NCI-H1092 (cell line): ENCODE measurements around the gene ZNF48.

Source experiments
- DNase-seq: peaks from one replicate; lab custom pipeline; 2025; lab: John Stamatoyannopoulos, UW

ZNF48 gene

DNA sequence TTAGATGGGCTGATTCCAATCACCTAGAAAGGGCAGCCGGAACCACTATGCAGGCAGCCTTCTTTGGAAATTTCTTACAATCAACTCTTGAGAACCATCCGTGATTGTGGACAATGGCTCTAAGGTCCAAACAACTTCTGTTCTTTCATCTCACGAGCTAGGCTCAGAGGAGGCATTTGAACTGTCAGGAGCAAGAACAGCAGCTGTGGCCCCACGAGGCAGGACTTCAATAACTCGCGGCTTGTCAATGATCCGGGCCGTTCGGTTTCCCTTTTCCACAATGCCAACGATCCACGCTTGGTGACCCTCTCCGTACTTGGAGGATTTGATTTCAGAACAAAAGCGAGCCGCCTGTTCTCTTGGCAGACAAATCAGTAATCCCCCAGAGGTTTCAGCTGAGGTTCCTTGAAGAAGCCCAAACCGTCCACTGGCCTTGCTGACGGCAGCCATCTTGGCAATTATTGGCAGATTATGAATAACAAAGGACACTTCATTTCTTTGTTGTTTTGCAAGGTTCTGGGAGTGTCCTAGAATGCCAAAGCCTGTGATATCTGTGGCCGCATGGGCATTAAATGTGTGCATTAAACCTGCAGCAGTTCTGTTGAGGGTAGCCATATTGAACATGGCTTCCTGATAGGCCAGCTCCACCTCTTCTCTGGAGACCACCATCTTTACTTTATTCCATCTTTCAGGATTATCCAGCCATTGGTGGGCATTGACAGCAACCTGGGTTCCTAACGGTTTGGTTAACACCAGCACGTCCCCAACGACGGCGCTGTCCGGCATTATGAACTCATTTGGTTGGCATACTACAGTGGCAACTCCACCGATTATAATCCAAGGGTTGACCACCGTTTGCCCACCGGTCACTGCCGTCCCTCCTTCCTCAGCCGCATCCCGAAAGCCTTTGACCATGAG is 49.3 kb downstream of the ZNF48 start:
- DNase-seq, result no peak

DNA sequence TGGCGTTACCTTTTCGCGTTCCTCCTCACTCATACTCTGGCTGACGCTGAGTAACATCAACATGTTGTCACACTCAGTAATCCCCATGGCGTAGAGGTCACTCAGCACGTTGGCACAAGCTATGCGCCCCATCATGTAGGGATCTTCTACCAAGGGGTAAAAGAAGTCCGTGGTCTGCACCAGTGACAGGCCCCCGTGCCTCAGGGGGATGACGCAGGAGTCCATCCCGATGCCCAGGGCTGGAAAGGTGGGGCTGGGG is 49.9 kb downstream of the ZNF48 start:
- DNase-seq, result no peak

DNA sequence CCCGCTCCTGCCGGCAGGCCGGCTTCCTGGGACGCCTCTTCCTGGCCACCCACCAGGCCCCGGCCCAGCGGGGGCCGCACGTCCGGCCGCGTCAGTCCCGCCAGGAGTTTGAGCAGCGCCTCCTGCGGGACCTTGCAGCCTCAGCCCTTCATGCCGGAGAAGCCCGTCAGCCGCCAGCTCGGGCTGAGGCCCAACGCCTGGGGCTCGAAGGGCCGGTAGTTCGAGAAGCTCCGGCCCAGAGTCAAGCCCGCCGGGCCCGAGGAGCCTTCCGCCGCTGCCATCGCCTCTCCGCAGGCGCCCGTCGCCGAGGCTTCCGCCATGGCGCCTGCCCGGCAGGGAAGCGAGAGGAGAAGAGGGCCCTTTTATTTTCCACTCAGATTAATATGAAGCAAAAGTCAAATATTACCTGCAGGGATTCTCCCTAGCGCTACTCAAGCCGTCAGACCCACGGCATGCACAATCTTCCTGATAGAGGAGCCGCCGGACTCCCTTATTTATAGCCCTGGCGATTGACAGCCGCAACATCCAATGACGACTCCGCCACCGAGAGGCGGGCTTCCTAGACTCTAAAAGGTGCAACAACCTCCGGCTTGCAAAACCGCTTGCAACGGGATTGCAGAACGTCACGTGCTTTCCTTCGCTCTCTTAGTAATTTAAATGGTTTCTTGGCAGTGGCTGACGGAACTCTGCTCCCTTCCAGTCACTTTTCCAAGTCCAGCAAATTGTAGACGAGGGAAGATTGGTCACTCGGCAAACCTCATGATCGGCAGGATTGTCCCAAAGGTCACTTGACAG is 50.4 kb downstream of the ZNF48 start, which contains the start of gene SEPHS2:
Gene SEPHS2, minus strand, starts transcription at position 467 of the 795 bp plus-strand sequence. Its CDS starts 147 bp downstream, at position 320.
- DNase-seq, result peak; percentile 96

DNA sequence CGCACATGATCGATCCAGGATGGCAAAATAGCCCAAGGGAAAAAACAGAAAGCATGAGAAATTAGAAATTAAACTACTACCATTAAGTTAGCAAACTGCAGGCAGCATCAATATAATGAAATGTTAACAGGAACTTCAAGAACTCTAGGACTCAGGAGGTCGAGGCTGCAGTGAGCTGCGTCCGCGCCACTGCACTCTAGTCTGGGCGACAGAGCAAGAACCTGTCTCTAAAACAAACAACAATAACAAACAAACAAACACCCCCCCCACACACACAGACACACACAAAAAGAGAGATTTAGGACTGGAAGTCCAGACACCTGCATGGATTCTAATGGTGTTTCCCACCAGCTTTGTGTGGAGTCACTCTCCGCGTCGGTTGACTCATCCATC is 51.0 kb downstream of the ZNF48 start:
- no peak for DNase-seq

DNA sequence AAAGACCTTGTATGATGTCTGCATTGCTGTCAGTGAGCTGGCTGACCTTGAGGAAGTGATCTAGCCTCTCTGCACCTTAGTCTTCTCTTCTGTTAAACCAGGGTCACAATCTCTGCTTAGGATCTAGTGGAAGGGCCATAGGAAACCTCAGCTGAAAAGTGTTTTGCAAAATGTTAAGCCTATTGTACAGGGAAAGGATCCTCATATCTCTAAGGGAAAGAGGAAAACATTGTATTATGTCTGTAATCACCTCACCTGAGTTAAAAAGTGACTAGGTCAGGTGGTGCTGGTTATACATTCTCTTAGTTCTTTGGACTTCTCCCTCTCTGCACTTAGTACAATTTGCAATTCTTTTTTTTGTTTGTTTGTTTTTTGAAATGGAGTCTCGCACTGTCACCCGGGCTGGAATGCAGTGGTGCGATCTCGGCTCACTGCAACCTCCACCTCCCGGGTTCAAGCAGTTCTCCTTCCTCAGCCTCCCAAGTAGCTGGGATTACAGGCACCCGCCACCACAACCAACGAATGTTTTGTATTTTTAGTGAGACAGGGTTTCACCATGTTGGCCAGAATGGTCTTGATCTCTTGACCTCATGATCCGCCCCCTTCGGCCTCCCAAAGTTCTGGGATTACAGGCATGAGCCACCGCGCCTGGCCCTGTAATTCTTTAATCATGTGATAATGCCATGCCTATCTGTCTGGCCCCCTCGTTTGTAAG is 52.4 kb downstream of the ZNF48 start:
- no peak for DNase-seq

DNA sequence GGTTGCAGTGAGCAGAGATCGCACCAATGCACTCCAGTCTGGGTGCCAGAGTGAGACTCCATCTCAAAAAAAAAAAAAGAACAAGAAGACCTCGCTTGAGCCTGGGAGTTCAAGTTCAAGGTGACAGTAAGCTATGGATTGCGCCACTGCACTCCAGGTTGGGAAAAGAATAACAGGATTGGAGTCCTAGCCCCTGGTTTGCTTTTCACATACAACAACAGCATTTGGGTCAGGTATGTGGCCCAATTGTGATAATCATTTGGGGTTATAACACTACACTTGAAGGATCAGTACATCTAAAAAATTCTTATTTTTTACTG is 53.9 kb downstream of the ZNF48 start:
- DNase-seq, result no peak
